ENCODE results near the gene CRYBB1.

The CRYBB1 gene

DNA sequence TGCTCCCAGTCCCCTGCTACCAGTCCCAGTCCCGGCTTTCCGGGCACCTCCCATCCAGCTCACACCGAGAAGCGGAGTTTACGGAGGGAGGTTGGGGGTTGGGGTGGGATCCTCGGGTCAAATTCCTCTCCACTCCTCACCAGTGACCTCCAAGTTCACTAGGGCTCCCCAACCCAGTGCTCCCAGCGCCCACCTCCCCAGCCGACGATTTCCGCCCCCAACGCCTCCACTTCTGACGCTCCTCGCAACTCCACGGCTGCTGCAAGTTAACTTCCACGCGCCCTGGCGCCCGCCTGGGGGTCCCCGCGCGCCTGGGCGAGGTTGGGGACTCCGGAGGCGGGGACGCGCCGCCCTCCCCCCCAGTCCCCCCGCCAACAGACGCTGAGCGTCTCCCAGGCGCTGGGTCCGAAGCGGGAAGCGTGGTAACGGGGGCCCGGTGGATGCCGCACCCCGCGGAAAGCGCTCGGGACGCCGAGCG, 28.4 kb downstream of the CRYBB1 start:
- Histone ChIP-seq H3K4me1 (ENCODE audit: control insufficient read depth, insufficient read depth, low read length) (no peaks in the 10 kb centered on the region; the same call in none of the 2 replicates), H3K27ac (ENCODE audit: low read length) (no peak overlapping the region), H3K27me3 (ENCODE audit: control insufficient read depth, insufficient read depth, low read length) (no peaks in the 10 kb centered on the region), H3K4me3 (ENCODE audit: low read length) (peak overlapping the region; percentile 97), H3K9me3 (ENCODE audit: control insufficient read depth, insufficient read depth, low read length) (no peaks in the 10 kb centered on the region), H3K36me3 (ENCODE audit: control insufficient read depth, insufficient read depth, low read length) (no peaks in the 10 kb centered on the region)
- no peak for DNase-seq (ENCODE audit: low read depth, low spot score)
- WGBS (ENCODE audit: insufficient coverage, insufficient read length) = no CpG with 5 or more reads among the region's 44 CpGs

GRCh38 chr22:26588729-26589366, 29.0 kb downstream of the CRYBB1 start:
- no peak for DNase-seq (ENCODE audit: low read depth, low spot score)
- Histone ChIP-seq H3K4me1 (ENCODE audit: control insufficient read depth, insufficient read depth, low read length) (no peaks in the 10 kb centered on the region; the same call in none of the 2 replicates), H3K27me3 (ENCODE audit: control insufficient read depth, insufficient read depth, low read length) (no peaks in the 10 kb centered on the region), H3K4me3 (ENCODE audit: low read length) (peak overlapping the region; percentile 97; the same call in 1 of the 2 replicates), H3K9me3 (ENCODE audit: control insufficient read depth, insufficient read depth, low read length) (no peaks in the 10 kb centered on the region), H3K27ac (ENCODE audit: low read length) (no peak overlapping the region), H3K36me3 (ENCODE audit: control insufficient read depth, insufficient read depth, low read length) (no peaks in the 10 kb centered on the region)
- WGBS (ENCODE audit: insufficient coverage, insufficient read length) = no CpG with 5 or more reads among the region's 14 CpGs

- H3K9me3 ChIP-seq (ENCODE audit: control insufficient read depth, insufficient read depth, low read length) = no peaks in the 10 kb centered on the region
- no peaks in the 10 kb centered on the region for H3K36me3 ChIP-seq (ENCODE audit: control insufficient read depth, insufficient read depth, low read length)
- H3K4me3 ChIP-seq (ENCODE audit: low read length) = no peak overlapping the region
- H3K4me1 ChIP-seq (ENCODE audit: control insufficient read depth, insufficient read depth, low read length) = no peaks in the 10 kb centered on the region; the same call in none of the 2 replicates
- no peaks in the 10 kb centered on the region for H3K27me3 ChIP-seq (ENCODE audit: control insufficient read depth, insufficient read depth, low read length)
- no peak overlapping the region for H3K27ac ChIP-seq (ENCODE audit: low read length)
- no peak for DNase-seq (ENCODE audit: low read depth, low spot score)
- WGBS (ENCODE audit: insufficient coverage, insufficient read length) = no CpG with 5 or more reads among the region's 4 CpGs
These were observed 29.7 kb downstream of the CRYBB1 start for GRCh38 chr22:26587991-26588613.

- no peak for DNase-seq (ENCODE audit: low read depth, low spot score)
- no peaks in the 10 kb centered on the region; the same call in none of the 2 replicates for H3K4me1 ChIP-seq (ENCODE audit: control insufficient read depth, insufficient read depth, low read length)
- no peaks in the 10 kb centered on the region for H3K9me3 ChIP-seq (ENCODE audit: control insufficient read depth, insufficient read depth, low read length)
- 0 out of 2 replicates have a peak, but pooled peaks cover 3% of the 10 kb centered on the region for H3K36me3 ChIP-seq (ENCODE audit: control insufficient read depth, insufficient read depth, low read length)
- WGBS (ENCODE audit: insufficient coverage, insufficient read length) = no CpG with 5 or more reads among the region's 11 CpGs
- no peak overlapping the region for H3K4me3 ChIP-seq (ENCODE audit: low read length)
- H3K27me3 ChIP-seq (ENCODE audit: control insufficient read depth, insufficient read depth, low read length) = no peaks in the 10 kb centered on the region
- H3K27ac ChIP-seq (ENCODE audit: low read length) = no peak overlapping the region
These were observed 31.1 kb downstream of the CRYBB1 start for GRCh38 chr22:26586556-26587325.

- Histone ChIP-seq H3K4me1 (ENCODE audit: control insufficient read depth, insufficient read depth, low read length) (peaks cover 2% of the 10 kb centered on the region), H3K36me3 (ENCODE audit: control insufficient read depth, insufficient read depth, low read length) (0 out of 2 replicates have a peak, but pooled peaks cover 3% of the 10 kb centered on the region), H3K27ac (ENCODE audit: low read length) (no peak overlapping the region), H3K9me3 (ENCODE audit: control insufficient read depth, insufficient read depth, low read length) (no peaks in the 10 kb centered on the region), H3K27me3 (ENCODE audit: control insufficient read depth, insufficient read depth, low read length) (no peaks in the 10 kb centered on the region), H3K4me3 (ENCODE audit: low read length) (no peak overlapping the region)
- no peak for DNase-seq (ENCODE audit: low read depth, low spot score)
- WGBS (ENCODE audit: insufficient coverage, insufficient read length) = no CpG with 5 or more reads among the region's 11 CpGs
These were observed 32.6 kb downstream of the CRYBB1 start for GRCh38 chr22:26585104-26585790.

DNA sequence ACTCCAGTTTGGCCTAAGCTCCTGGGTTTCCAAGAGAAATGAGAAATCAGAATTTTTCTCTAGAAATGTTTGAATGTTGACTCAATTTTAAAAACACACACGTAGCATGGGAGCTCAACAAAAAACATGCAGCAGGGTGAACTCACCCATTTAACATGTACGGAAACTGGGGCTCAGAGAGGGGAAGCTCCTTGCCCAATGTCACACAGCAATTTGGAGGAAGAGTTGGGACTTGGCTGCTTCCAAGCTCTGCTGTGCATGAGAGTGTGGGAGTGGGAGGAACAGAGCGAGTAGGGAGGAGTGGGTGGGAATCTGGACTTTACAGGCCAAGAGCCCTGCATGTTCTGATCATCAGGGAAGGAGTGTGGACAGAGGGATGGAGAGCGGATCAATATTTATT, 33.8 kb downstream of the CRYBB1 start:
- H3K4me1 ChIP-seq (ENCODE audit: control insufficient read depth, insufficient read depth, low read length) = peaks cover 6% of the 10 kb centered on the region

GRCh38 chr22:26581633-26582168, 36.1 kb downstream of the CRYBB1 start:
- Histone ChIP-seq H3K4me1 (ENCODE audit: control insufficient read depth, insufficient read depth, low read length) (peaks cover 6% of the 10 kb centered on the region), H3K4me3 (ENCODE audit: low read length) (no peak overlapping the region), H3K27me3 (ENCODE audit: control insufficient read depth, insufficient read depth, low read length) (no peaks in the 10 kb centered on the region), H3K36me3 (ENCODE audit: control insufficient read depth, insufficient read depth, low read length) (0 out of 2 replicates have a peak, but pooled peaks cover 3% of the 10 kb centered on the region), H3K27ac (ENCODE audit: low read length) (no peak overlapping the region), H3K9me3 (ENCODE audit: control insufficient read depth, insufficient read depth, low read length) (no peaks in the 10 kb centered on the region)
- no peak for DNase-seq (ENCODE audit: low read depth, low spot score)
- no CpG with 5 or more reads among the region's 8 CpGs for WGBS (ENCODE audit: insufficient coverage, insufficient read length)

More for the DNA sequence above, 33.8 kb downstream of the CRYBB1 start:
- no peak overlapping the region for H3K4me3 ChIP-seq (ENCODE audit: low read length)
- no CpG with 5 or more reads among the region's 4 CpGs for WGBS (ENCODE audit: insufficient coverage, insufficient read length)
- H3K36me3 ChIP-seq (ENCODE audit: control insufficient read depth, insufficient read depth, low read length) = 0 out of 2 replicates have a peak, but pooled peaks cover 3% of the 10 kb centered on the region
- H3K9me3 ChIP-seq (ENCODE audit: control insufficient read depth, insufficient read depth, low read length) = no peaks in the 10 kb centered on the region
- DNase-seq (ENCODE audit: low read depth, low spot score) = no peak
- no peaks in the 10 kb centered on the region for H3K27me3 ChIP-seq (ENCODE audit: control insufficient read depth, insufficient read depth, low read length)
- H3K27ac ChIP-seq (ENCODE audit: low read length) = no peak overlapping the region

DNA sequence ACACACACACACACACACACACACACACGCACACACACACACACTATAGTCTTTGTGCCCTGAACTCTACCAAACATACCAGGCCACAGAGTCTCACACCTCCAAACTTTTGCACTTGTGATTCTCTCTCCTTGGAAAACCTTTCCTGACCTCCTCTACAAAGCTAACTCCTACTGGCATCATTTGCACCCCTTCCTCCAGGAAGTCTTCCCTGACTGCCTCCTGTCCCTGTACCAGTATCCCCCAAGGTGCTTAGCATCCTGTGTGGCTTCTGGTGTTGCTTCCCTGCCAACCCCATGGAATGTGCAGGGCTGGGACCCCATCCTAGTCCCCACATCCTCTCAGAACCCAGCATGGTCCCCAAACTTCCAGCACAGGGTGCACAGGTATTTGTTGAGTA, 36.8 kb downstream of the CRYBB1 start:
- Histone ChIP-seq H3K27ac (ENCODE audit: low read length) (no peak overlapping the region), H3K27me3 (ENCODE audit: control insufficient read depth, insufficient read depth, low read length) (no peaks in the 10 kb centered on the region), H3K9me3 (ENCODE audit: control insufficient read depth, insufficient read depth, low read length) (no peaks in the 10 kb centered on the region), H3K36me3 (ENCODE audit: control insufficient read depth, insufficient read depth, low read length) (0 out of 2 replicates have a peak, but pooled peaks cover 3% of the 10 kb centered on the region), H3K4me3 (ENCODE audit: low read length) (no peak overlapping the region), H3K4me1 (ENCODE audit: control insufficient read depth, insufficient read depth, low read length) (peaks cover 6% of the 10 kb centered on the region)
- DNase-seq (ENCODE audit: low read depth, low spot score) = no peak
- WGBS (ENCODE audit: insufficient coverage, insufficient read length) = no CpG with 5 or more reads among the region's 1 CpG

DNA sequence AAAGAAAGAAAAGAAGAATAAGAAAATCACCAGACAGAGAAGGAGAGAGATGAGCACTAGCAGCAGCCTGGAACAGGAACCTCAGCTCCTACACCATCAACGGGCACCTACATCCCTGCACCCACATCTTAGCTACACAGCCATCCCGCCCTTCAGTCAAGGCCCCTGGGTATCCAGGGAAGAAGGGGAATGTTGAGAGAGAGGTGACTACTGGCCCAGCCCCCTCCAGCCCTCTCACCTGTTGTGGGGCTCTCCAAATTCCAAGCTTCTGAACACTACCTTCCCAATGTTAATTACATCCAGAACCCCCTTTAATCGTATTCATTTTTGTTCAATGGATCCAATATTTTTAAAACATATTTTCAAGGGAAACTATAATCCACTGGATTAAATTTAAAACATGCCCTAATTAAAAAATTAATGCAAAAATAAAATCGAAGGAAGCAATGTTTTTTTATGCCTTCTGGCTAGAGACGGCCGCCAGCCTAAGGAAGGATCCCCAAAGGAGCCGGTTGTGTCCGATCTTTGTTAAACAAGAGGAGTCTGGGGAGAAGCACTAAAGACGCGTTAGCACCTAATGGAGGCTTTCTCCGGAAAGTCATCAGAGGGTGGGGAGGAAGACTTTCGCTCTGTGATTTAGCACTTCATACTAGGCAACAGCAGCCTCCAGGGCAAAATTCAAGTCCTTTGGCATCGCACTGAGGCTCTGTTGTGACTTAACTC, 37.4 kb downstream of the CRYBB1 start:
- H3K4me1 ChIP-seq (ENCODE audit: control insufficient read depth, insufficient read depth, low read length) = peaks cover 6% of the 10 kb centered on the region
- WGBS (ENCODE audit: insufficient coverage, insufficient read length) = 100% methylated on average over 1 of the region's 13 CpGs
- no peaks in the 10 kb centered on the region for H3K27me3 ChIP-seq (ENCODE audit: control insufficient read depth, insufficient read depth, low read length)
- 0 out of 2 replicates have a peak, but pooled peaks cover 3% of the 10 kb centered on the region for H3K36me3 ChIP-seq (ENCODE audit: control insufficient read depth, insufficient read depth, low read length)
- H3K4me3 ChIP-seq (ENCODE audit: low read length) = no peak overlapping the region
- no peaks in the 10 kb centered on the region for H3K9me3 ChIP-seq (ENCODE audit: control insufficient read depth, insufficient read depth, low read length)
- no peak overlapping the region for H3K27ac ChIP-seq (ENCODE audit: low read length)
- no peak for DNase-seq (ENCODE audit: low read depth, low spot score)

Measured in iPS DF 6.9 (cell line).